Hematopoietic multipotent progenitor cell treated with erythropoietin and hydrocortisone succinate and interleukin-3 and kit ligand, for 8 days (in vitro differentiated cells): ENCODE results near the gene DCHS1.
"Not testable (repeated sequence)": the region's sequence is repeated elsewhere in the genome, so short reads cannot be mapped to it uniquely, and the experiment has no call there.

Experiments
- DNase-seq: peaks from one replicate; pipeline ENCODE4 v3.0.0-alpha.2; 2015

DCHS1 gene

GRCh38 chr11:6655790-6656583 lies at the start of gene DCHS1:
TSS of gene DCHS1 (minus strand) at chr11:6655809. CDS start at chr11:6641613, 14,196 bp downstream.
- no peak for DNase-seq

DNA sequence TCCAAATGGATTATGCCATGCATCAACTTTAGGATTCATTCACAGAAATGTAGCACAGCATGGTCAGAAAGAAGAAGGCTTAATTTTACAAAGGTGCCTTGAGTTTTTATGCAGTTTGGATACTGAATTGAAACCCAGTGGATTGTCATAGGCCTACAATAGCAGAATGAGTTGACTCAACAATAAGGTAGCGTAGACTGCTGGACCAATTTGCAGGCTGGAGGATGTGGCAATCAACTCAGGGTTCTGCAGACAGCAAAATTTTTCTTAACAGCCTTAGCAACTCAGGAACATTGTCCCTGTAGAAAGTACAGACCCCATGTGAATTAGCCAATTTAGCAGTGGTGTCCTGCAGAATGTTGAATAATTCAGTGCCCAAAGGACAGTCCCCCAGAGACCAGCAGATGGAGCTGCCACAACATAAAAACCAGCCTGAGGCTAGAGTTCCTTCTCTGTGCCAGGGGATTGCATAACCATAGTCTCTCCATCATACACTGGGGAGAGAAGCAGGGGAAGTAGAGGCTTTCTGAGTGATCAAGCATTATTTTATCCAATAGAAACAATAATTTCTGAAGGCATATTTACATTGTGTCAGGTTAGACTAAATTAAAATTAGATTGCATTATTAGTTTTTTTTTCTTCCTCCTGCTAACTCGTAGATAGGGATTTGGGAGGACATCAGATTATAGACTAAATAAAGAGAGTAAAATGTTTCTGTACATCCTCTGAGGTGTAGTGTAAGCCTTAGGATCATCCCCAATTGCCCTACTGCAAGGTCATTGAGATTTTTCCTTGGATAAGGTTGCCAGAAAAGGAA lies 47.8 kb upstream of the DCHS1 start:
- peak; percentile 59 for DNase-seq

- not testable (repeated sequence) for DNase-seq
Observed at GRCh38 chr11:6701955-6702354, 46.3 kb upstream of the DCHS1 start.

DNA sequence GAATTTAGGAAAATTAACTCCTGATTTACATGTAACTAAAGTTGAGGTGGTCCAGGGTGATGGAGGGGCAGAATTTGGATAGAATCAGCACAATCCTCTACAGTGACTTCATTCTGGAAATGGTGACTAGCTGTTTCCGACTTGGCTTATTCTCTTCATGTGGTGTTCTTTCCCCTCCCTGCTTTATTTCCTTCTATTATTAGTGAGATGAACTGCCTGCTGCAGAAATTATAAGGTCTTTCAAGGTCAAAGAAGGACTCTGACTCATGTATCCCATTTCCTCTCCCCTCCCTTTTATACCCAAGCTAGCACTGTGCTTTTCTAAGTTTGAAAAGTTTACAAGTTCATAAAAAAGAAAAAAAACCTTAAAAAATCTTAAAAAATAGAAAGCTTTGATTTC lies 39.8 kb upstream of the DCHS1 start:
- no peak for DNase-seq

GRCh38 chr11:6694229-6694535 lies 38.6 kb upstream of the DCHS1 start:
- DNase-seq = no peak

DNA sequence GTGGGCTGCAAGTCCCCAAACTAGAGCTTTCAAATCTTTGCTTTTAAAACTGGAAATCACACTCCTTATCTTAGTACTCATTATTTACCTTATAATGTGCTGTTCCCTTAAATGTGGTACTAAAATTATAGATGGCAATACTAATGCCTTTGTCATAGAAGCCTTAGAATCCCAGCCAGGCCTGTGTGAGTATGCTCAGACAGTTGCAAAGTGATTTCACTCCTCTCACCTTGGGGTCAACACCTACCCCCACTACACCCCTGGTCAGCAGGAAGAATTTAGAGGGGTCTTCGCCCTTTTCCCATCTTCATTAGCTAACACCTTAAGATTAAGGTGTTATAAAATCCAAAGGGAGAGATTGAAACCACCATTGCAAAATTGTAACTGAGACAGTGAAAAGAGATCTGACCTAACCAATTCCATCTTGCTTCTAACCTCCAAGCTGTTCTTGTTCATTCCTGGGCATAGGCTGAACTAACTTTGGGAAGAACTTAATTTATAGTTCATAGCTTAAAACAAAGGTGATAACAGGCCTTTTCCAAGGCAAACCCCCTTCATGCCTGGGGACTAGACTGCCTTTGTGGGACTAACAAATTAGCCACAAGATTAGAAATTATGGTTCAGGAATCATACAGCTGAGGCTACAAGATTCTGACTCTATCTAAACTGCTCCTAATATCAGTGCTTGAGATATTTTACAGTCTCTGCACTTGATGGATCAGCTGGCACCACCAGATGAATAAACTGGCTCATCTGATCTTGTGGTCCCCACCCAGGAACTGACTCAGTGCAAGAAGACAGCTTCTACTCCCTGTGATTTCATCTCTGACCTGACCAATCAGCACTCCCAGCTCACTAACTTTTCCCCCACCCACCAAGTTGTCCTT lies 38.0 kb upstream of the DCHS1 start:
- peak; percentile 80 for DNase-seq

- DNase-seq = no peak
Observed at GRCh38 chr11:6692128-6692527, 36.5 kb upstream of the DCHS1 start.

DNA sequence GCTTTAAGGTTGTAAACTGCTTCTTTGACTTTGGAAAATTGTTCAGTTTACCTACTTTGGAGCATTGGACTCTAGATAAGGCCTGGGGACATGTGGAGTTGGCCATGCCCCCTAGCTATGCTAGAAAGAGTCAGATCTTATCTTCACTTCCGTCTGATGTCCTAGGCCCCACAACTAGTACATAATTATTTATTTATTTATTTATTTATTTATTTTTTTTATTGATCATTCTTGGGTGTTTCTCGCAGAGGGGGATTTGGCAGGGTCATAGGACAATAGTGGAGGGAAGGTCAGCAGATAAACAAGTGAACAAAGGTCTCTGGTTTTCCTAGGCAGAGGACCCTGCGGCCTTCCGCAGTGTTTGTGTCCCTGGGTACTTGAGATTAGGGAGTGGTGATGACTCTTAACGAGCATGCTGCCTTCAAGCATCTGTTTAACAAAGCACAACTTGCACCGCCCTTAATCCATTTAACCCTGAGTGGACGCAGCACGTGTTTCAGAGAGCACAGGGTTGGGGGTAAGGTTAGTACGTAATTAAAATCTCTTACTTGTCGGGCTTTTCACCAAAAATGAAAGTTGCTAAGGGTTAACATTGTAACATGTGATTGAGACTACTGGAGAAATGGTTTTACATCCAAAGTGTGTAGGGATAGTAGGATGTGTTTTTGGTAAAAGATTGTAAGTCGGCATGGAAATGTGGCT lies 35.0 kb upstream of the DCHS1 start:
- DNase-seq = not testable (repeated sequence)

GRCh38 chr11:6687876-6688275 lies 32.3 kb upstream of the DCHS1 start:
- no peak for DNase-seq

- no peak for DNase-seq
Observed at GRCh38 chr11:6686006-6686405, 30.4 kb upstream of the DCHS1 start.

DNA sequence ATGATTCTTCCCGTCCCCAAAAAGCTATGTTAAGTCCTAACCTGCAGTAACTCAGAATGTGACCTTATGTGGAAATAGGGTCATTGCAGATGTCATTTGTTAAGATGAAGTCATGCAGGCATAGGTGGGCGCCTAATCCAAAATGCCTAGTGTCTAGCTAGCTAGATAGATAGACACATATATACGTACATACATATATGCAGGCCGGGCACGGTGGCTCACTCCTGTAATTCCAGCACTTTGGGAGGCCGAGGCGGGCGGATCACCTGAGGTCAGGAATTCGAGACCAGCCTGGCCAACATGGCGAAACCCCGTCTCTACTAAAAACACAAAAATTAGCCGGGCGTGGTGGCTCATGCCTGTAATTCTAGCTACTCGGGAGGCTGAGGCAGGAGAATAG lies 28.5 kb upstream of the DCHS1 start:
- DNase-seq = not testable (repeated sequence)

GRCh38 chr11:6682936-6683861 lies 27.6 kb upstream of the DCHS1 start, which contains the start of gene MRPL17:
TSS of gene MRPL17 (minus strand) at chr11:6683340. CDS start at chr11:6683296, 44 bp downstream.
- peak; percentile 99 for DNase-seq

GRCh38 chr11:6682591-6682935 lies 27.0 kb upstream of the DCHS1 start:
- no peak for DNase-seq

DNA sequence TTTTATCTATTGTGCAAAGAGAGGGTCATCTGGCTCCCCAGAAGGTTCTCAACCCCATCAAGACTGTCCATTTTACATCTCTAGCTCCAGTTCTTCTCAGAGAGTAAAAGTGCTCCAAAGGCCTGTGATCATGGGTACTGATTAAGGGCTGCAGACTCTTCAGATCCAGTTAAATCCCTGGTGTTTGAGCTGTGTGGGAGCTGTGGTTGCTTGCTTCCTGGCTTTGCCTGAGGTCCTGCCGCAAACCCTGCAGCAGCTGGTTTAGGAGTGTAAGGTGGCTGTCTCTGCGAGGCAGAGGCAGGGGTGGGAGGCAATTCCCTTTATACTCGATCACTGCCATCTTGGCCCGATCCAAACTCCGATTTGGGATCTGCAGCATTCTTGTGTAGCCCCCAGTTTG lies 26.3 kb upstream of the DCHS1 start:
- DNase-seq = peak; percentile 34

GRCh38 chr11:6681505-6681904 lies 25.9 kb upstream of the DCHS1 start:
- no peak for DNase-seq

DNA sequence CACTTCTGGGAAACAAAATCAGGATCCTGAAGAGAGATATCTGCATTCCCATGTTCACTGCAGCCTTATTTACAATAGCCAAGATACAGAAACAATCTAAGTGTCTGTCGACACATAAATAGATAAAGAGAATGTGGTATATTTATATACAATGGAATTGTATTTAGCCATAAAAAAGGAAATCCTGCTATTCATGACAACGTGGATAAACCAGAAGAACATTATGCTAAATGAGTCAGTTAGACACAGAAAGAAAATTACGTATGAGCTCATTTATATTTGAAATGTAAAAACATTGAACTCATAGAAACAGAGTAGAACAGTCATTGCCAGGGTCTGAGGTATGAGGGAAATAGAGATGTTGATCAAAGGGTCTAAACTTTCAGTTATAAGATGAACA lies 21.4 kb upstream of the DCHS1 start:
- DNase-seq = no peak

DNA sequence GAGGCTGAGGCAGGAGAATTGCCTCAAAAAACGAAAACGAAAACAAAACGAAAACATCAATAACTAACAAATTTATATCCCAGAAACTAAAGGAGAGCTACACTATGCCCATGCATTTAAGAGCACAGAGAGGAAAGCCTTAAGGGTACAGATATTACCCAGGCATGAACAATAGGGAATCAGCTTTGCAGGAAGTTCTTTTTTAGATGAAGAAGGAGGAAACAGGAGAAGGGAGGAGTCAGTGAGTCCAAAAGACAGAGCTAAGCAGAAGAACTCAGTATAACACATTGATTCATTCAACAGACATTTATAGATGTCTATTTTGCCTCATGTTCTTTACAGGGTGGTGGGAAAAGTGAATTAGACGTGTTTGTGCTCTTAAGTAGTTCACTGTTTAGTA lies 19.3 kb upstream of the DCHS1 start:
- no peak for DNase-seq

GRCh38 chr11:6674219-6674597 lies 18.6 kb upstream of the DCHS1 start:
- no peak for DNase-seq

DNA sequence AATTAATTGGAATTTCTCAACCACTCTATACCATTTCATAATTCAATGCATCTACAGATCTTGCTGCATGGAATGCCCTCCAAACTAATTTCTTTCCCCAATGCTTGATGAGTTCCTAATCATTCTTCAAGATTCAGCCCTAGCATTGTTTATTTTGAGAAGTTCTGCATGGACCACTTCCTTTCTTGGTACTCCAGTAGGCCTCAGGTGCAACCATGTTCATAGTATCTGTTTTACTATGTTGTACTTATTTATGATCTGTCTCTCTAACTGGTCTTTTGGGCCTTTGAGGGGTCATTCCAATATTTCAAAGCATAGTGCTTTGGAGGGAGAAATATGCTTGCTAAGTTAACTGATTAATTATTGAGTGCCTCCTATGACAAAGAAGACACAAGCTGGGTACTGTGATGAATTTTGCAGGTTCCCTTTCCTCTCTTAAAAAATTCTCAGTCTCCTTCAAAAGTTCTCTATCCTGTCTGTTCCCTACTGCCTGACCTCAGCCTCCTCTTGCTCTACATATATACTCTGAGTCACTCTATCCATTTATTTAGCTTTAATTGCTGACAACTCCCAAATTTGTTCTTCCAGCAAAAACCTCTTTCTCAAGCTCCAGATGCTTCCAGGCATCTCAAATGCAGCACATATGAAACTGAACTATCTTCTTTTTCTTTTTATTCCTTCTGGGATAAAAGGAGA lies 18.1 kb upstream of the DCHS1 start:
- no peak for DNase-seq

GRCh38 chr11:6671991-6672390 lies 16.4 kb upstream of the DCHS1 start:
- DNase-seq = peak; percentile 57
